Peyer's patch (tissue), 4 donors: ENCODE data around the gene EPO.

ENCODE experiments used
- CTCF ChIP-seq, 6 experiments: fragments of 450-650 bp in 4 of 6; fragments of 200-600 bp in 2 of 6; sonication (generic) in 1 of 6; IDR thresholded peaks; one replicate each; pipeline ENCODE4 v1.5.1; 2017 to 2019; ENCODE audit warnings: antibody characterized with exemption in 6 of 6, mild to moderate bottlenecking in 3 of 6, moderate library complexity in 1 of 6
- POLR2A ChIP-seq, 2 donors: fragments of 450-650 bp; IDR thresholded peaks; one replicate each; pipeline ENCODE4 v1.5.1; 2017; ENCODE audit warnings: antibody characterized with exemption in 2 of 2, mild to moderate bottlenecking in 2 of 2, moderate library complexity in 2 of 2

GRCh38 chr7:100752994-100753393 lies 32.7 kb downstream of the EPO start:
- TF ChIP-seq CTCF (IDR thresholded peaks at IDR 0.05) (no peak), POLR2A (IDR thresholded peaks at IDR 0.05) (no peak)
